Fibroblast of lung (primary cell): ENCODE data around the gene SLC23A1.

Experiments used
- CTCF ChIP-seq, 2 donors: IDR thresholded peaks in 1 of 2; conservative IDR thresholded peaks in 1 of 2; 1 replicate in 1 of 2; 2 replicates in 1 of 2; pipeline ENCODE4 v1.5.1; 2011 to 2012; ENCODE audit warnings: low read length in 2 of 2, control low read depth in 1 of 2, inconsistent platforms in 1 of 2, low read depth in 1 of 2, mild to moderate bottlenecking in 1 of 2
- EZH2 ChIP-seq: IDR thresholded peaks from 2 replicates; pipeline ENCODE4 v1.5.1; 2012; ENCODE audit warnings: low read length, control low read depth, mild to moderate bottlenecking; ENCODE audit errors: missing control alignments

DNA sequence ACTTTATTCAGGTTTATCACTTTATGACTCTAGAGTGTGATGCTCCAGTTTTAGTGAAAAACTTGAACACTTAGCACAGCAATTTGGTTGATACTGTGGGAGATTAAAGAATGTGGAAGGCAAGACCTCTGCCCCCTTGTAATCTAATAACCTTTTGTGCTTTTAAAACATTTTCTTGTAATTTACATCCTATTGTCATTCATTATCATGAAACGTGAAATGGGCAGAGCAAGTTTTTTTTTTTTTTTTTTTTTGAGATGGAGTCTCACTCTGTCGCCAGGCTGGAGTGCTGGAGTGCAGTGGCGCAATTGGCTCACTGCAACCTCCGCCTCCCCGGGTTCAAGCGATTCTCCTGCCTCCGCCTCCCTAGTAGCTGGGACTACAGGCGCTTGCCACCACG lies 39.6 kb downstream of the SLC23A1 start:
- TF ChIP-seq CTCF (conservative IDR thresholded peaks at IDR 0.05 in 1 of 2, IDR thresholded peaks at IDR 0.05 in 1 of 2; ENCODE audit: low read depth in 1 of 2, low read length in 2 of 2) (no peak), EZH2 (no peak)
